Neural progenitor cell (in vitro differentiated cells): ENCODE data around the gene MED26. TPM values are rescaled to one million over a fixed set of nuclear protein-coding genes. Genes with fewer than 3 reads are reported as not detected.
A peak's percentile ranks its signal among the peaks of the same experiment; 100 is the strongest.

Source experiments
- DNase-seq: peaks from one replicate; pipeline ENCODE4 v3.0.0-alpha.2; 2016; ENCODE audit warnings: low spot score
- H2AFZ ChIP-seq: fragments of 200-600 bp; sonication (generic); replicated peaks from 2 replicates; pipeline ENCODE4 v1.6.1; 2016; ENCODE audit warnings: antibody characterized with exemption
- H3F3A ChIP-seq: fragments of 200-600 bp; sonication (generic); 2 replicates; pipeline ENCODE4 v1.6.1; 2016; ENCODE audit warnings: antibody characterized with exemption, low read depth
- H3K27ac ChIP-seq: fragments of 200-600 bp; sonication (generic); 2 replicates; pipeline ENCODE4 v1.5.1; 2016; ENCODE audit warnings: mild to moderate bottlenecking
- H3K27me3 ChIP-seq: fragments of 200-600 bp; sonication (generic); 2 replicates; pipeline ENCODE4 v1.6.1; 2016; ENCODE audit warnings: mild to moderate bottlenecking, moderate library complexity
- H3K36me3 ChIP-seq: fragments of 200-600 bp; sonication (generic); 2 replicates; pipeline ENCODE4 v1.5.1; 2016
- H3K4me1 ChIP-seq: fragments of 200-600 bp; sonication (generic); 2 replicates; pipeline ENCODE4 v1.6.1; 2016; ENCODE audit warnings: mixed run types
- H3K4me2 ChIP-seq: fragments of 200-600 bp; sonication (generic); 2 replicates; pipeline ENCODE4 v1.6.1; 2016
- H3K4me3 ChIP-seq: fragments of 200-600 bp; sonication (generic); 2 replicates; pipeline ENCODE4 v1.5.1; 2016
- H3K79me2 ChIP-seq: fragments of 200-600 bp; sonication (generic); 2 replicates; pipeline ENCODE4 v1.6.1; 2016; ENCODE audit warnings: low read depth
- H3K9ac ChIP-seq: fragments of 200-600 bp; sonication (generic); 2 replicates; pipeline ENCODE4 v1.6.1; 2016
- H3K9me3 ChIP-seq: fragments of 200-600 bp; sonication (generic); 2 replicates; pipeline ENCODE4 v1.5.1; 2016; ENCODE audit warnings: low read depth
- H4K20me1 ChIP-seq: fragments of 200-600 bp; sonication (generic); 2 replicates; pipeline ENCODE4 v1.6.1; 2016; ENCODE audit warnings: low read depth
- H3K27ac Mint-ChIP-seq: 3 replicates; pipeline ENCODE4 v1.8.0; 2021; ENCODE audit warnings: mixed read lengths
- H3K27me3 Mint-ChIP-seq: 2 replicates; pipeline ENCODE4 v1.8.0; 2022; ENCODE audit warnings: low read depth, mild to moderate bottlenecking, inconsistent platforms, moderate library complexity, mixed read lengths; ENCODE audit not compliant: insufficient read depth
- H3K36me3 Mint-ChIP-seq: 3 replicates; pipeline ENCODE4 v1.8.0; 2021; ENCODE audit warnings: mixed read lengths
- H3K4me1 Mint-ChIP-seq: 3 replicates; pipeline ENCODE4 v1.8.0; 2021; ENCODE audit warnings: mixed read lengths
- H3K4me3 Mint-ChIP-seq: 3 replicates; pipeline ENCODE4 v1.8.0; 2021; ENCODE audit warnings: mild to moderate bottlenecking, moderate library complexity, mixed read lengths
- H3K9me3 Mint-ChIP-seq: 3 replicates; pipeline ENCODE4 v1.8.0; 2020; ENCODE audit warnings: mixed read lengths
- EZH2 ChIP-seq: fragments of 200-600 bp; sonication (generic); IDR thresholded peaks from 2 replicates; pipeline ENCODE4 v1.6.1; 2017; ENCODE audit warnings: antibody characterized with exemption, mild to moderate bottlenecking, moderate library complexity
- EZH2phosphoT487 ChIP-seq: fragments of 200-600 bp; sonication (generic); IDR thresholded peaks from 2 replicates; pipeline ENCODE4 v1.6.1; 2017; ENCODE audit warnings: antibody characterized with exemption
- total RNA-seq: library from RNA; depleted of rRNA; stranded (reverse); fragments of >200 nt; gene quantifications from 2 replicates; pipeline ENCODE4 v1.2.3, GENCODE V29; 2015; ENCODE audit warnings: low replicate concordance
- TF ChIP-seq, protein P1 (sequence below): fragments of 200-600 bp; sonication (generic); IDR thresholded peaks from 2 replicates; pipeline ENCODE4 v1.5.1; 2017; ENCODE audit warnings: antibody characterized with exemption, mild to moderate bottlenecking

The MED26 gene
- total RNA-seq, 1 donor from 2014 or later, result 7.4 TPM

DNA sequence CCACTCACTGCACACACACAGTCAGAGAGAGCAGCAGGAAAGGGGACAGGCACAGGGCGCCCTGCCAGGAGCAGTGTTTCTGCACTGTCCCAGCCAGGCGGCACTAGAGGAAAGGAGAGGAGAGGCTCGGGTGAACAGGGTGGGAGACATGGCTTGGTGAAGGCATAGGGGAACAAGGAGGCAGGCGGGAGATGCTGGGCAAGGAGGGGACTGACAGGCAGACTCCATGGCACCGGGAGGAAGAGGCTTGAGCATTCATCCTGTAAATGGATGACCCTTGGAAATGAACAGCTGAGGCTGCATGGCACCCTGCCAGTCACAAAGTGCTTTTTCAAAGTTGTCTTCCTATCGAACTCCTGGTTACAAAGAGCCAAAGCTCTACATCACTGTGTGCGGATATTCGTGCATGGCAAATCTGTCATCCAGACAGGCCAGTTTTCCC lies 22.4 kb downstream of the MED26 start:
- TF ChIP-seq EZH2, result no peak
- no peak for TF ChIP-seq EZH2phosphoT487
- TF ChIP-seq, protein P1, sequence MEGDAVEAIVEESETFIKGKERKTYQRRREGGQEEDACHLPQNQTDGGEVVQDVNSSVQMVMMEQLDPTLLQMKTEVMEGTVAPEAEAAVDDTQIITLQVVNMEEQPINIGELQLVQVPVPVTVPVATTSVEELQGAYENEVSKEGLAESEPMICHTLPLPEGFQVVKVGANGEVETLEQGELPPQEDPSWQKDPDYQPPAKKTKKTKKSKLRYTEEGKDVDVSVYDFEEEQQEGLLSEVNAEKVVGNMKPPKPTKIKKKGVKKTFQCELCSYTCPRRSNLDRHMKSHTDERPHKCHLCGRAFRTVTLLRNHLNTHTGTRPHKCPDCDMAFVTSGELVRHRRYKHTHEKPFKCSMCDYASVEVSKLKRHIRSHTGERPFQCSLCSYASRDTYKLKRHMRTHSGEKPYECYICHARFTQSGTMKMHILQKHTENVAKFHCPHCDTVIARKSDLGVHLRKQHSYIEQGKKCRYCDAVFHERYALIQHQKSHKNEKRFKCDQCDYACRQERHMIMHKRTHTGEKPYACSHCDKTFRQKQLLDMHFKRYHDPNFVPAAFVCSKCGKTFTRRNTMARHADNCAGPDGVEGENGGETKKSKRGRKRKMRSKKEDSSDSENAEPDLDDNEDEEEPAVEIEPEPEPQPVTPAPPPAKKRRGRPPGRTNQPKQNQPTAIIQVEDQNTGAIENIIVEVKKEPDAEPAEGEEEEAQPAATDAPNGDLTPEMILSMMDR, result no peak
- Mint-ChIP-seq H3K27ac (peak overlapping the region; percentile 62), H3K27me3 (peaks cover 2% of the 10 kb centered on the region), H3K4me3 (no peak overlapping the region), H3K9me3 (no peaks in the 10 kb centered on the region), H3K4me1 (peaks cover 9% of the 10 kb centered on the region), H3K36me3 (no peaks in the 10 kb centered on the region)
- no peak for DNase-seq
- H3K4me1 ChIP-seq, result no peaks in the 10 kb centered on the region
- no peak overlapping the region for H3K9ac ChIP-seq
- no peaks in the 10 kb centered on the region for H3K27me3 ChIP-seq
- H4K20me1 ChIP-seq, result peaks cover 72% of the 10 kb centered on the region
- H3K36me3 ChIP-seq, result no peaks in the 10 kb centered on the region
- H3K4me3 ChIP-seq, result no peak overlapping the region
- no peak overlapping the region for H3K4me2 ChIP-seq
- no peaks in the 10 kb centered on the region for H3F3A ChIP-seq
- H3K9me3 ChIP-seq, result no peaks in the 10 kb centered on the region
- H3K27ac ChIP-seq, result no peak overlapping the region
- no peak overlapping the region for H2AFZ ChIP-seq
- peaks cover 89% of the 10 kb centered on the region for H3K79me2 ChIP-seq

DNA sequence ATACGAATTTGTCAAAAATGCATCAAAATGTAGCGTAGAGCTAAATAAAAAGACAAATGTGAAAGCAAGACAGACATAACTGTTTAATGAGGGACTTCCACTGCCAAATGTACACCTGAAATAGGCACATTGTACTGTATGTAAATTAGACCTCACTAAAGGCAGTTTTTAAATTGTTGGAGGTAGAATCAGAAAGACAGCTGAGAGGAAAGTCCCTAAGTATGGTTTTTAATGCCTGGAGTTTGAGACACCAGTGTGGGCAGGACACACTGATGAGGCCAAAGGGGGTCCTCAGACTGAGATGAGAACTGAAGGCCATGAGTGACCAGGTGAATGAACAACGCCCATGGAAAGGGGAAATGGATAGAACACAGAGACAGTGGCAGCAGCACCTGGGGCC lies 22.9 kb downstream of the MED26 start:
- H3K27ac Mint-ChIP-seq, result peak overlapping the region; percentile 62
- H3K4me2 ChIP-seq, result no peak overlapping the region
- TF ChIP-seq, protein P1, result no peak
- TF ChIP-seq EZH2phosphoT487 (no peak), EZH2 (no peak)
- no peaks in the 10 kb centered on the region for H3K4me1 ChIP-seq
- DNase-seq, result no peak
- H3K27me3 ChIP-seq, result no peaks in the 10 kb centered on the region
- H3K4me1 Mint-ChIP-seq, result peaks cover 13% of the 10 kb centered on the region
- no peak overlapping the region for H3K4me3 ChIP-seq
- H4K20me1 ChIP-seq, result peaks cover 72% of the 10 kb centered on the region
- H3K9ac ChIP-seq, result no peak overlapping the region
- peaks cover 2% of the 10 kb centered on the region for H3K27me3 Mint-ChIP-seq
- no peaks in the 10 kb centered on the region for H3F3A ChIP-seq
- H3K36me3 Mint-ChIP-seq, result no peaks in the 10 kb centered on the region
- H2AFZ ChIP-seq, result no peak overlapping the region
- H3K4me3 Mint-ChIP-seq, result no peak overlapping the region
- H3K9me3 Mint-ChIP-seq, result no peaks in the 10 kb centered on the region
- H3K27ac ChIP-seq, result no peak overlapping the region
- H3K79me2 ChIP-seq, result peaks cover 90% of the 10 kb centered on the region
- H3K36me3 ChIP-seq, result no peaks in the 10 kb centered on the region
- H3K9me3 ChIP-seq, result no peaks in the 10 kb centered on the region

DNA sequence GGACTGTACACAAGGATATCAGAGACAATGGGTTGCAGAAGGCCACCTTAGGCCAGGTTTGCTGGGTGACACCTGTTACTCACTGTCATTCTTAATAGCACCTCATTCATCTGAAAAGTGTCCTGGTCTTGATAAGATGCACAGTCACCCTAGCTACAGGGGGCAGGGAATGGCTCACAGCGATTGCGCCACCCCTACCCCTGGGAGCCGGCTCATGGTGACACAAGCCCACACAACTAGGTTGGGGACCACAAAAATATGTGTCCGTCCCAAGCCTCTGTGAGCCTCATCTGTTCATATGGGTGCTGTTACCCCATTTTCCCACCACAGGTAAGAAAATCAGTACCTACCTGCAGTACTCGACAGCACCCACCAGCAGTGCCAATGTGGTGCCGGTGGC lies 23.4 kb downstream of the MED26 start:
- DNase-seq, result no peak
- Histone ChIP-seq H3K9me3 (no peaks in the 10 kb centered on the region), H3K4me3 (no peak overlapping the region), H3K79me2 (peaks cover 87% of the 10 kb centered on the region), H3K36me3 (no peaks in the 10 kb centered on the region), H3K27me3 (no peaks in the 10 kb centered on the region), H3K4me1 (no peaks in the 10 kb centered on the region), H3K9ac (no peak overlapping the region), H3K27ac (no peak overlapping the region), H3F3A (no peaks in the 10 kb centered on the region), H2AFZ (no peak overlapping the region), H4K20me1 (peaks cover 72% of the 10 kb centered on the region), H3K4me2 (no peak overlapping the region)
- Mint-ChIP-seq H3K27ac (no peak overlapping the region), H3K4me1 (peaks cover 13% of the 10 kb centered on the region), H3K4me3 (no peak overlapping the region), H3K9me3 (no peaks in the 10 kb centered on the region), H3K36me3 (no peaks in the 10 kb centered on the region), H3K27me3 (peaks cover 2% of the 10 kb centered on the region)
- TF ChIP-seq, protein P1, result no peak
- TF ChIP-seq EZH2 (no peak), EZH2phosphoT487 (no peak)
